GM18867 (cell line): ENCODE measurements around the gene USP26.
"Not testable (repeated sequence)": the region's sequence is repeated elsewhere in the genome, so short reads cannot be mapped to it uniquely, and the experiment has no call there.

Experiments
- ATAC-seq: cut with Tn5 transposase; IDR thresholded peaks from one replicate; pipeline ENCODE4 v1.9.1; 2021; ENCODE audit warnings: mild to moderate bottlenecking, moderate library complexity; ENCODE audit not compliant: unreplicated experiment

USP26 gene

GRCh38 chrX:133044145-133044786 is 52.6 kb downstream of the USP26 start:
- ATAC-seq, result not testable (repeated sequence)

- ATAC-seq, result no peak
Observed at GRCh38 chrX:133042260-133042659, 54.6 kb downstream of the USP26 start.

- ATAC-seq, result no peak
Observed at GRCh38 chrX:133033010-133033409, 63.9 kb downstream of the USP26 start.

- ATAC-seq, result no peak
Observed at GRCh38 chrX:133018229-133018628, 78.7 kb downstream of the USP26 start.

GRCh38 chrX:133007458-133007857 is 89.5 kb downstream of the USP26 start:
- ATAC-seq, result no peak

GRCh38 chrX:133005616-133006015 is 91.3 kb downstream of the USP26 start:
- no peak for ATAC-seq

GRCh38 chrX:133005042-133005441 is 91.9 kb downstream of the USP26 start:
- ATAC-seq, result no peak

- no peak for ATAC-seq
Observed at GRCh38 chrX:132999209-132999608, 97.7 kb downstream of the USP26 start.

GRCh38 chrX:132990835-132991234 is 106.1 kb downstream of the USP26 start:
- ATAC-seq, result no peak

- ATAC-seq, result no peak
Observed at GRCh38 chrX:132986556-132986955, 110.4 kb downstream of the USP26 start.

GRCh38 chrX:132984058-132984650 is 112.8 kb downstream of the USP26 start:
- no peak for ATAC-seq

GRCh38 chrX:132983496-132983895 is 113.4 kb downstream of the USP26 start:
- no peak for ATAC-seq

- ATAC-seq, result not testable (repeated sequence)
Observed at GRCh38 chrX:132980035-132980434, 116.9 kb downstream of the USP26 start.
